Heart right ventricle (tissue), 16 donors: Measurements from ENCODE around the gene ELFN1. TPM values are rescaled to one million over a fixed set of nuclear protein-coding genes. Genes with fewer than 3 reads are reported as not detected.

Experiments
- ATAC-seq, 8 donors: fragments of 200-7000 bp; cut with Tn5 transposase; one replicate each; pipeline ENCODE4 v1.9.1; 2020; ENCODE audit warnings: mild to moderate bottlenecking in 8 of 8, moderate library complexity in 8 of 8, moderate number of reproducible peaks in 1 of 8
- DNase-seq, 2 donors: peaks; one replicate each; pipeline ENCODE4 v3.0.0-alpha.2; 2020
- H3K27ac ChIP-seq, 10 donors: fragments of 200-600 bp; sonication (generic) in 2 of 10; one replicate each; pipeline versions ENCODE4 v1.5.0 to v1.8.0; 2020 to 2022; ENCODE audit warnings: mild to moderate bottlenecking in 3 of 10
- H3K27me3 ChIP-seq, 7 donors: fragments of 200-600 bp; one replicate each; pipeline ENCODE4 v1.8.0; 2021 to 2022; ENCODE audit warnings: mild to moderate bottlenecking in 2 of 7
- H3K36me3 ChIP-seq, 9 donors: fragments of 200-600 bp; sonication (generic) in 1 of 9; one replicate each; pipeline versions ENCODE4 v1.5.0 to v1.8.0; 2020 to 2022; ENCODE audit warnings: mild to moderate bottlenecking in 2 of 9
- H3K4me1 ChIP-seq, 9 donors: fragments of 200-600 bp; sonication (generic) in 1 of 9; one replicate each; pipeline versions ENCODE4 v1.5.0 to v1.8.0; 2020 to 2022; ENCODE audit warnings: mild to moderate bottlenecking in 4 of 9
- H3K4me3 ChIP-seq, 10 donors: fragments of 200-600 bp; sonication (generic) in 2 of 10; one replicate each; pipeline versions ENCODE4 v1.5.0 to v1.8.0; 2020 to 2022; ENCODE audit warnings: mild to moderate bottlenecking in 7 of 10, moderate library complexity in 2 of 10
- H3K9me3 ChIP-seq, 11 donors: fragments of 200-600 bp in 10 of 11; sonication (generic) in 2 of 11; one replicate each; pipeline versions ENCODE4 v1.5.0 to v1.8.0; 2013 to 2022; ENCODE audit warnings: mild to moderate bottlenecking in 2 of 11, control low read depth in 1 of 11, moderate library complexity in 1 of 11
- CTCF ChIP-seq, 9 donors: fragments of 200-600 bp; sonication (generic) in 2 of 9; IDR thresholded peaks; one replicate each; pipeline versions ENCODE4 v1.5.0 to v1.8.0; 2021 to 2022; ENCODE audit warnings: antibody characterized with exemption in 9 of 9, mild to moderate bottlenecking in 5 of 9, moderate library complexity in 1 of 9
- WGBS, 2 donors: extraction: QIAGEN DNeasy Blood & Tissue Kit; methylation state at CpG; one replicate each; pipeline ENCODE4 v1.1.7; 2013; ENCODE audit warnings: inconsistent platforms in 1 of 2; 5-methylcytosine and 5-hydroxymethylcytosine counted together
- intact Hi-C, 10 donors: fragments of 100-400 bp; cut with DNase I; formaldehyde crosslinking; loops; one replicate each; pipeline versions ENCODE4 v1.11.1 to v1.14.2; 2022
- polyA plus RNA-seq, 2 donors: library from polyadenylated mRNA; stranded (reverse); fragments of 200-250 nt; gene quantifications; one replicate each; pipeline ENCODE4 v1.2.3, GENCODE V29; 2013
- total RNA-seq, 10 donors: library from RNA; stranded (reverse); fragmentation: NEBNext Ultra II Directional in 3 of 10; extraction: Animal tissue kit (Norgen Biotek cat#: 25700) in 3 of 10; gene quantifications; one replicate each; pipeline versions ENCODE4 v1.2.1 to v1.2.4, GENCODE V29; 2021 to 2023
- donor health status: Arrhythmogenic right ventricular cardiomyopathy.
- donor health status: ischemic (EF 13 %, LVEDD 7.1; RV severe dilation, severe dysfunction).
- donor health status: healthy with polysubstance abuse.
- donor health status: DM: no; HTN: yes; CAD: no.
- donor health status: DM: no; HTN: no; CAD: no.
- donor health status: ischemic (EF 25% LVEDD 6.9; RV normal size, moderate dysfunction).
- donor health status: ischemic (EF 25% LVEDD 5.7; RV mildly dilated, moderate dysfunction).
- donor health status: healthy.
- donor health status: DM: yes; HTN: yes; CAD: no.
- donor health status: Ischemic cardiomyopathy.
- donor health status: ischemic (EF 35%, LVEDD 5.7; RV mildly dilated, moderate dysfunction).
- donor health status: nonischemic (EF 11% LVEDD 7.7; RV severe dilation, severe dysfunction).
- donor health status: DM: yes; HTN: yes; CAD: no.
- donor health status: PGD.
- donor health status: ischemic (EF 29% LVEDD 5.4; RV normal size, mild dysfunction).
- donor health status: nonischemic (EF 23%, LVEDD 6.1; RV moderate dilation, normal function).

ELFN1 gene
- total and polyA plus RNA-seq, 12 donors: 3.0 to 9.5 (median 6.0) TPM

- peaks cover 0 to 29% (median 6%) of the 10 kb centered on the region in 7 donors for H3K27me3 ChIP-seq
- no peak overlapping the region for H3K27ac ChIP-seq
- no peaks in the 10 kb centered on the region for H3K9me3 ChIP-seq
- no peaks in the 10 kb centered on the region for H3K36me3 ChIP-seq
- H3K4me3 ChIP-seq: no peak overlapping the region
- no peak for ATAC-seq
- 85 to 87% methylated on average over 10 of the region's 10 CpGs for WGBS, 2 donors
- H3K4me1 ChIP-seq: peaks cover 5 to 22% (median 16%) of the 10 kb centered on the region in 9 donors
- DNase-seq: no peak
- intact Hi-C loops: loop anchor here in 3 of 10 donors (10.0 kb wide), 2 partner anchors 169 to 179 kb away; partner anchors contain the start of gene PSMG3 (in 1 of the 3)
- TF ChIP-seq CTCF (IDR thresholded peaks at IDR 0.05): no peak
These were observed 83.4 kb downstream of the ELFN1 start for GRCh38 chr7:1753564-1753867.

GRCh38 chr7:1754345-1754908 lies 84.3 kb downstream of the ELFN1 start:
- 83 to 88% methylated on average over 5 of the region's 5 CpGs for WGBS, 2 donors

GRCh38 chr7:1755783-1756625 lies 85.9 kb downstream of the ELFN1 start:
- Histone ChIP-seq H3K27me3 (peaks cover 0 to 10% (median 0%) of the 10 kb centered on the region in 7 donors), H3K36me3 (no peaks in the 10 kb centered on the region), H3K4me3 (no peak overlapping the region), H3K4me1 (peaks cover 0 to 13% (median 0%) of the 10 kb centered on the region in 9 donors), H3K27ac (no peak overlapping the region), H3K9me3 (no peaks in the 10 kb centered on the region)
- no peak for TF ChIP-seq CTCF (IDR thresholded peaks at IDR 0.05)
- DNase-seq (no peak), ATAC-seq (no peak)
- WGBS, 2 donors: 82 to 84% methylated on average over 12 of the region's 12 CpGs
- intact Hi-C loops: loop anchor here in 6 of 10 donors (5.0 to 10.0 kb wide), 6 partner anchors 84 to 181 kb away; partner anchors contain the start of genes ELFN1 (in 1 of the 6) and PSMG3 (in 1 of the 6)

More at GRCh38 chr7:1754345-1754908, 84.3 kb downstream of the ELFN1 start:
- no peak overlapping the region for H3K27ac ChIP-seq
- H3K27me3 ChIP-seq: peaks cover 0 to 23% (median 6%) of the 10 kb centered on the region in 7 donors
- intact Hi-C loops: loop anchor here in 3 of 10 donors (10.0 kb wide), 2 partner anchors 170 to 180 kb away; partner anchors contain the start of gene PSMG3 (in 1 of the 3)
- ATAC-seq (no peak), DNase-seq (no peak)
- H3K4me3 ChIP-seq: no peak overlapping the region
- TF ChIP-seq CTCF (IDR thresholded peaks at IDR 0.05): no peak
- peaks cover 2 to 19% (median 10%) of the 10 kb centered on the region in 9 donors for H3K4me1 ChIP-seq
- H3K9me3 ChIP-seq: no peaks in the 10 kb centered on the region
- no peaks in the 10 kb centered on the region for H3K36me3 ChIP-seq

- Histone ChIP-seq H3K4me1 (peaks cover 0 to 13% (median 0%) of the 10 kb centered on the region in 9 donors), H3K4me3 (no peak overlapping the region), H3K27me3 (peaks cover 0 to 7% (median 0%) of the 10 kb centered on the region in 7 donors), H3K9me3 (peaks cover 0 to 1% (median 0%) of the 10 kb centered on the region in 11 donors), H3K27ac (no peak overlapping the region), H3K36me3 (no peaks in the 10 kb centered on the region)
- DNase-seq (no peak), ATAC-seq (no peak)
- TF ChIP-seq CTCF (IDR thresholded peaks at IDR 0.05): no peak
- intact Hi-C loops: loop anchor here in 6 of 10 donors (5.0 to 10.0 kb wide), 6 partner anchors 85 to 183 kb away; partner anchors contain the start of genes ELFN1 (in 1 of the 6) and PSMG3 (in 1 of the 6)
- 46 to 53% methylated on average over 13 of the region's 13 CpGs for WGBS, 2 donors
These were observed 87.5 kb downstream of the ELFN1 start for GRCh38 chr7:1757601-1758000.
